Measurements from ENCODE around the gene ARMC9. TPM values are rescaled to one million over a fixed set of nuclear protein-coding genes. Genes with fewer than 3 reads are reported as not detected.

The ARMC9 gene
- total and polyA plus RNA-seq, 2 experiments from 2014 or later = 22.5 to 23.7 TPM

DNA sequence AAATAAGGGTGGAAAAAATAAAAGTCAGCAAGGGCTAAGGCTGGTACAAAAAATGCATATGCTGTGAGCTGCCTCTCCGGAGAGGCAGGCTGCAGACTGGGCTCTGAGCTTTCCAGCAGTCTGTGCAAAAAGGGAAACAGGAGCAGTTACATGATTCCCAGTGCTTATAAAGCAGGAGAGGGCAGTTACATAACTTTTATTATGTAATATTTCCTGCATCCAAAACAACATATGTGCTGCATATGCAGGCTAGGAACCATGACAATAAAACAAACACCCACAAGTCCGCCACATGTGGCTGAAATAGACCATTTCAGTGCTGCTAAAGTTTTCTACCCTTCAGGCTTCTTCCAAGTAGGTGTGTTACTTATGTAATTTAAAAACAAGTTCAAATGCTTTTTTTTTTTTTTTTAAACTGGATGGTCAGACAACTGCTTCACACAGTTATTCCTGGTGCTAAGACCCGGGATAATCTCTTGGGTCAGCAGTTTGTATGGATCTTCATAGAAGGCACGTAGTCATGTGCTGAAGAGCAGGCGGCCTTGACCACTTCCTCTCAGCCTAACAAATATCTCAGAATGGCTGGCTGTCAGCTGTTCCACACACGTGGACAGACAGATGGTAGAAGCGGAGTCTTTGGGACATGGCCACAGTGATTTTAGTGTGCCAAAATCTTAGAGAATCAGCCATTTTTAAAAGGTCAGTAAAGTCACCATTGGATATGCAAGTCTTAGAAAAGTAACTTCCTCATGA lies 43.5 kb downstream of the ARMC9 start:
- H2AFZ ChIP-seq = no peak overlapping the region
- H4K20me1 ChIP-seq (ENCODE audit: insufficient read depth, poor library complexity, severe bottlenecking) = no peaks in the 10 kb centered on the region
- WGBS (ENCODE audit: low lambda C conversion rate, missing lambda C conversion rate) = 94% methylated on average over 7 of the region's 7 CpGs
- no peak for TF ChIP-seq EZH2 (IDR thresholded peaks at IDR 0.05; ENCODE audit: borderline replicate concordance)
- TF ChIP-seq, protein P1, sequence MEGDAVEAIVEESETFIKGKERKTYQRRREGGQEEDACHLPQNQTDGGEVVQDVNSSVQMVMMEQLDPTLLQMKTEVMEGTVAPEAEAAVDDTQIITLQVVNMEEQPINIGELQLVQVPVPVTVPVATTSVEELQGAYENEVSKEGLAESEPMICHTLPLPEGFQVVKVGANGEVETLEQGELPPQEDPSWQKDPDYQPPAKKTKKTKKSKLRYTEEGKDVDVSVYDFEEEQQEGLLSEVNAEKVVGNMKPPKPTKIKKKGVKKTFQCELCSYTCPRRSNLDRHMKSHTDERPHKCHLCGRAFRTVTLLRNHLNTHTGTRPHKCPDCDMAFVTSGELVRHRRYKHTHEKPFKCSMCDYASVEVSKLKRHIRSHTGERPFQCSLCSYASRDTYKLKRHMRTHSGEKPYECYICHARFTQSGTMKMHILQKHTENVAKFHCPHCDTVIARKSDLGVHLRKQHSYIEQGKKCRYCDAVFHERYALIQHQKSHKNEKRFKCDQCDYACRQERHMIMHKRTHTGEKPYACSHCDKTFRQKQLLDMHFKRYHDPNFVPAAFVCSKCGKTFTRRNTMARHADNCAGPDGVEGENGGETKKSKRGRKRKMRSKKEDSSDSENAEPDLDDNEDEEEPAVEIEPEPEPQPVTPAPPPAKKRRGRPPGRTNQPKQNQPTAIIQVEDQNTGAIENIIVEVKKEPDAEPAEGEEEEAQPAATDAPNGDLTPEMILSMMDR (IDR thresholded peaks at IDR 0.05; ENCODE audit: poor library complexity) = no peak
- no peak for TF ChIP-seq EZH2phosphoT487 (IDR thresholded peaks at IDR 0.05; ENCODE audit: low read depth, severe bottlenecking, unreplicated experiment)
- no peaks in the 10 kb centered on the region for H3K9me2 ChIP-seq (replicated peaks; ENCODE audit: insufficient read depth)
- no peaks in the 10 kb centered on the region for H3K9me3 ChIP-seq (ENCODE audit: low read depth)
- H3K79me2 ChIP-seq = no peaks in the 10 kb centered on the region
- H3K4me1 ChIP-seq (ENCODE audit: insufficient read depth) = peaks cover 5% of the 10 kb centered on the region
- no peaks in the 10 kb centered on the region for H3K27me3 ChIP-seq
- no peak for DNase-seq (ENCODE audit: low spot score)
- H3K27ac ChIP-seq = no peak overlapping the region
- no peaks in the 10 kb centered on the region for H3K36me3 ChIP-seq (replicated peaks; ENCODE audit: insufficient read depth, low read depth)
- no peak overlapping the region for H3K4me3 ChIP-seq
- H3K4me2 ChIP-seq = no peak overlapping the region

DNA sequence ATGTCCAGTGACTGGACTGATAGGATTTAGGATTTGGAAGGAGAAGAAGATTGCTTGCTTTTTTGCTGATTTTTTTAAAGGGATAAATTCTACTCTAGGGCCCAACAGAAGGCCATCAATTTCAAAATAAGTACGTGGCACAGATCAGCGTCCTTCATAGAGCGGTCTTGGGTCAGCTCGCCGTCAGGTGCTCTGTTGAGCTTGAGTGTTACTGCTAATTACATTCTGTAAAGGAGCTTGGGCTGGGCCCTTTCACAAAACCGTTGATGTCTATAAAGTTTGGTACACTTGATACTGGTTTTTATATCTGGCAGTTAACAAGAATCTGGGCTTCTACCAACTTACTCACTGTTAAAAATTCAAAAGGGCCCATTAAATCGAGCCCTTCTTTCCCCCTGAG lies 45.4 kb downstream of the ARMC9 start:
- Histone ChIP-seq H3K27me3 (no peaks in the 10 kb centered on the region), H3K4me3 (no peak overlapping the region), H3K27ac (no peak overlapping the region), H2AFZ (no peak overlapping the region), H3K9me3 (ENCODE audit: low read depth) (no peaks in the 10 kb centered on the region), H3K4me2 (no peak overlapping the region), H4K20me1 (ENCODE audit: insufficient read depth, poor library complexity, severe bottlenecking) (no peaks in the 10 kb centered on the region), H3K9me2 (replicated peaks; ENCODE audit: insufficient read depth) (no peaks in the 10 kb centered on the region), H3K4me1 (ENCODE audit: insufficient read depth) (peaks cover 5% of the 10 kb centered on the region), H3K36me3 (replicated peaks; ENCODE audit: insufficient read depth, low read depth) (no peaks in the 10 kb centered on the region), H3K79me2 (no peaks in the 10 kb centered on the region)
- 76% methylated on average over 7 of the region's 7 CpGs for WGBS (ENCODE audit: low lambda C conversion rate, missing lambda C conversion rate)
- TF ChIP-seq, protein P1 (IDR thresholded peaks at IDR 0.05; ENCODE audit: poor library complexity) = no peak
- no peak for TF ChIP-seq EZH2 (IDR thresholded peaks at IDR 0.05; ENCODE audit: borderline replicate concordance)
- TF ChIP-seq EZH2phosphoT487 (IDR thresholded peaks at IDR 0.05; ENCODE audit: low read depth, severe bottlenecking, unreplicated experiment) = no peak
- no peak for DNase-seq (ENCODE audit: low spot score)

DNA sequence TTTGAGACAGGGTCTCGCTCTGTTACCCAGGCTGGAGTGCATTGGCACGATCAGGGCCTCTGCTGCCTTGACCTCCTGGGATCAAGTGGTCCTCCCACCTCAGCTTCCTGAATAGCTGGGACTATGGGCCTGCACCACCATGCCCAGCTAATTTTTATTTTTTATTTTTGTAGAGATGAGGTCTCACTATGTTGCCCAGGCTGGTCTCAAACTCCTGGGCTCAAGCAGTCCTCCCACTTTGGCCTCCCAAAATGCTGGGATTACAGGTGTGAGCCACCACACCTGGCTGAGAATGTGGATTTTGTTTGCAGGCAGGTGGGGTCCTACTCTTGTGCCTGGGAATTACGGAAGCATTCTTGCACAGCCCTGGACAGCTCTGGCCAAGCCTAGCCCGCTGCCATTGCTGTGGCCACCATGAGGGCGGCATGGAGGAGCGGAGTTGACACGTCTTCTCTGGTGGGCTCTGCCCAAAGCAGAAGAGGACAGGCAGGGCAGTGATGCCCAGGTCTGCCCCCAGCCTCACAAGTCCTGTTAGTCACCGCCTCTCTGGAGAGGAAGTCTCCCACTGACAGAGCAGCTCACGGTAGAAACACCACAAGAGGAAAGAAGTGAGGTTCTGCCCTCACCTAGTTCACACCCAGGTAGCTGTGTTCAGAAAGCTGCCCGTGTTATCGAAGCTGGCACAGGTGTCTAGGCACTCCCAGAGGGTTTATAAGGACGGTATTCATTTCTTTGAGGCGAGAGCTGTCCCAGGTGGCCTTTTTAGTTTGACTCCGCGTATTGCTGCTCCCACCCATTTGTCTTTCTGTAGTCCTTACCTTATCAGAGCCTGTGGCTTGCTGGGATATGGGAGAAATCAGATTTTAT lies 46.2 kb downstream of the ARMC9 start:
- H3K27ac ChIP-seq = no peak overlapping the region
- no peak for DNase-seq (ENCODE audit: low spot score)
- TF ChIP-seq EZH2 (IDR thresholded peaks at IDR 0.05; ENCODE audit: borderline replicate concordance) (no peak), EZH2phosphoT487 (IDR thresholded peaks at IDR 0.05; ENCODE audit: low read depth, severe bottlenecking, unreplicated experiment) (no peak)
- TF ChIP-seq, protein P1 (IDR thresholded peaks at IDR 0.05; ENCODE audit: poor library complexity) = no peak
- H3K9me2 ChIP-seq (replicated peaks; ENCODE audit: insufficient read depth) = no peaks in the 10 kb centered on the region
- H3K4me1 ChIP-seq (ENCODE audit: insufficient read depth) = peaks cover 5% of the 10 kb centered on the region
- 89% methylated on average over 15 of the region's 15 CpGs for WGBS (ENCODE audit: low lambda C conversion rate, missing lambda C conversion rate)
- H3K27me3 ChIP-seq = no peaks in the 10 kb centered on the region
- H3K79me2 ChIP-seq = no peaks in the 10 kb centered on the region
- no peaks in the 10 kb centered on the region for H3K36me3 ChIP-seq (replicated peaks; ENCODE audit: insufficient read depth, low read depth)
- H4K20me1 ChIP-seq (ENCODE audit: insufficient read depth, poor library complexity, severe bottlenecking) = no peaks in the 10 kb centered on the region
- no peaks in the 10 kb centered on the region for H3K9me3 ChIP-seq (ENCODE audit: low read depth)
- H2AFZ ChIP-seq = no peak overlapping the region
- H3K4me3 ChIP-seq = no peak overlapping the region
- H3K4me2 ChIP-seq = no peak overlapping the region
